GM18526 (cell line): ENCODE measurements around the gene VGLL4.

Source experiments
- POLR2A ChIP-seq: IDR thresholded peaks from 3 replicates; pipeline ENCODE4 v1.6.1; 2011; ENCODE audit not compliant: insufficient read length; ENCODE audit errors: extremely low read depth

The VGLL4 gene

GRCh38 chr3:11660242-11660641 lies 16.5 kb upstream of the VGLL4 start:
- no peak for TF ChIP-seq POLR2A

GRCh38 chr3:11658180-11658579 lies 14.5 kb upstream of the VGLL4 start:
- no peak for TF ChIP-seq POLR2A

- TF ChIP-seq POLR2A: no peak
These were observed 11.6 kb upstream of the VGLL4 start for GRCh38 chr3:11655196-11655928.

GRCh38 chr3:11654166-11654565 lies 10.5 kb upstream of the VGLL4 start:
- no peak for TF ChIP-seq POLR2A

- TF ChIP-seq POLR2A: no peak
These were observed 9.8 kb upstream of the VGLL4 start for GRCh38 chr3:11653298-11654055.

GRCh38 chr3:11651900-11652299 lies 8.2 kb upstream of the VGLL4 start:
- no peak for TF ChIP-seq POLR2A

GRCh38 chr3:11651477-11651876 lies 7.8 kb upstream of the VGLL4 start:
- TF ChIP-seq POLR2A: no peak

GRCh38 chr3:11650391-11650790 lies 6.7 kb upstream of the VGLL4 start:
- TF ChIP-seq POLR2A: no peak

GRCh38 chr3:11648735-11649134 lies 5.0 kb upstream of the VGLL4 start:
- TF ChIP-seq POLR2A: no peak

- no peak for TF ChIP-seq POLR2A
These were observed 513 bp downstream of the VGLL4 start for GRCh38 chr3:11643201-11643603.

- peak; percentile 64 for TF ChIP-seq POLR2A
These were observed 1.1 kb downstream of the VGLL4 start for GRCh38 chr3:11642431-11643191.

GRCh38 chr3:11641683-11642430 lies 1.9 kb downstream of the VGLL4 start:
- TF ChIP-seq POLR2A: no peak

GRCh38 chr3:11641316-11641682 lies 2.4 kb downstream of the VGLL4 start:
- TF ChIP-seq POLR2A: no peak

- TF ChIP-seq POLR2A: no peak
These were observed 3.6 kb downstream of the VGLL4 start for GRCh38 chr3:11640009-11640673.
